ENCODE results near the gene GNAT1. TPM values are rescaled to one million over a fixed set of nuclear protein-coding genes. Genes with fewer than 3 reads are reported as not detected.
"Not testable (repeated sequence)": the region's sequence is repeated elsewhere in the genome, so short reads cannot be mapped to it uniquely, and the experiment has no call there.

Gene GNAT1
- polyA plus RNA-seq, 1 donor from 2014 or later = not detected

GRCh38 chr3:50227390-50228183 lies 36.2 kb downstream of the GNAT1 start:
- peak overlapping the region; percentile 37 for H3K4me2 ChIP-seq (ENCODE audit: low read length)

GRCh38 chr3:50228184-50228763 lies 36.9 kb downstream of the GNAT1 start:
- H2AFZ ChIP-seq (ENCODE audit: low read depth, low read length); H3F3A ChIP-seq (ENCODE audit: insufficient read depth, low read length, poor library complexity, severe bottlenecking); H3K9me2 ChIP-seq (ENCODE audit: insufficient read depth, low read length); H4K20me1 ChIP-seq (ENCODE audit: insufficient read depth); H3K9me3 ChIP-seq (ENCODE audit: low read length); H3K79me2 ChIP-seq (replicated peaks; ENCODE audit: insufficient read depth, low read length); H3K36me3 ChIP-seq (ENCODE audit: insufficient read depth, low read length); H3K27me3 ChIP-seq (ENCODE audit: insufficient read depth, low read depth, low read length): not testable (repeated sequence)
- peak overlapping the region; percentile 89 for H3K9ac ChIP-seq (ENCODE audit: low read length)
- H3K27ac ChIP-seq (ENCODE audit: low read length) = peak overlapping the region; percentile 87
- H3K4me2 ChIP-seq (ENCODE audit: low read length) = peak overlapping the region; percentile 37
- peak overlapping the region; percentile 73 for H3K4me3 ChIP-seq (ENCODE audit: low read length)

More at GRCh38 chr3:50227390-50228183, 36.2 kb downstream of the GNAT1 start:
- no peaks in the 10 kb centered on the region for H3K9me3 ChIP-seq (ENCODE audit: low read length)
- H3K27ac ChIP-seq (ENCODE audit: low read length) = peak overlapping the region; percentile 87
- no peaks in the 10 kb centered on the region for H3K9me2 ChIP-seq (ENCODE audit: insufficient read depth, low read length)
- no peaks in the 10 kb centered on the region for H3F3A ChIP-seq (ENCODE audit: insufficient read depth, low read length, poor library complexity, severe bottlenecking)
- peak overlapping the region; percentile 73 for H3K4me3 ChIP-seq (ENCODE audit: low read length)
- H3K36me3 ChIP-seq (ENCODE audit: insufficient read depth, low read length) = no peaks in the 10 kb centered on the region
- TF ChIP-seq EP300 (conservative IDR thresholded peaks at IDR 0.05; ENCODE audit: poor library complexity, severe bottlenecking) (peak; percentile 48), CTCF (IDR thresholded peaks at IDR 0.05; ENCODE audit: poor library complexity, severe bottlenecking) (peak; percentile 84), MXI1 (conservative IDR thresholded peaks at IDR 0.05; ENCODE audit: poor library complexity, severe bottlenecking) (peak; percentile 24), TAF1 (IDR thresholded peaks at IDR 0.05; ENCODE audit: low read depth) (no peak), RAD21 (conservative IDR thresholded peaks at IDR 0.05) (peak; percentile 93), EZH2 (IDR thresholded peaks at IDR 0.05; ENCODE audit: borderline replicate concordance, insufficient read depth, low read length, poor library complexity, severe bottlenecking) (no peak), SMC3 (conservative IDR thresholded peaks at IDR 0.05; ENCODE audit: poor library complexity) (peak; percentile 95), POLR2AphosphoS5 (IDR thresholded peaks at IDR 0.05) (peak; percentile 92), REST (IDR thresholded peaks at IDR 0.05; ENCODE audit: borderline replicate concordance) (peak; percentile 63)
- no peaks in the 10 kb centered on the region for H3K79me2 ChIP-seq (replicated peaks; ENCODE audit: insufficient read depth, low read length)
- H4K20me1 ChIP-seq (ENCODE audit: insufficient read depth) = no peaks in the 10 kb centered on the region
- peak overlapping the region; percentile 89 for H3K9ac ChIP-seq (ENCODE audit: low read length)
- H2AFZ ChIP-seq (ENCODE audit: low read depth, low read length) = peak overlapping the region; percentile 34
- no peaks in the 10 kb centered on the region for H3K27me3 ChIP-seq (ENCODE audit: insufficient read depth, low read depth, low read length)
